22Rv1 (cell line): ENCODE measurements around the gene OARD1.

ENCODE experiments used
- H3K27ac ChIP-seq: fragments of 450-650 bp; 2 replicates; pipeline ENCODE4 v1.5.1; 2017
- ZFX ChIP-seq: fragments of 450-650 bp; IDR thresholded peaks from 2 replicates; pipeline ENCODE4 v1.6.1; 2017; ENCODE audit warnings: antibody characterized with exemption, borderline replicate concordance
- TF ChIP-seq, protein P1 (sequence below): fragments of 450-650 bp; IDR thresholded peaks from 2 replicates; pipeline ENCODE4 v1.5.1; 2017; ENCODE audit warnings: mild to moderate bottlenecking

OARD1 gene

DNA sequence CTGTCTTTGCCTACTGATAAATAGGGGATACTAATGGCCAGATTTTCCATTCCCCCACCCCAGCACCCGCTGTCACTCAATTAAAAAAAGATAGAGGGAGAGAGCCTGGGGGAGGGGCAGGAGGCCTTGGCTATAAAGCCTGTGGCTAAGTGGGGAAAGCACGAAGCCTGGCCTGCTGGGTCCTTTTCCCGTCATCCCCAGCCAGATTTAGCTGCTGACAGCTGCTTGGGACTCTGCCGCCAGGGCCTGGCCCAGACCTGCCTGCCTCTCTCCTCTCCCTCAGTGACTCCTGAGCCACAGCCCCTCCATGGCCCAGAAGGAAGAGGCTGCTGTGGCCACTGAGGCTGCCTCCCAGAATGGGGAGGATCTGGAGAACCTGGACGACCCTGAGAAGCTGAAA, 19.1 kb downstream of the OARD1 start, which contains the start of gene APOBEC2:
APOBEC2 (plus strand) TSS at position 162 of the 400 bp plus-strand sequence; CDS start at position 308, 146 bp downstream.
- no peak for TF ChIP-seq ZFX
- TF ChIP-seq, protein P1, sequence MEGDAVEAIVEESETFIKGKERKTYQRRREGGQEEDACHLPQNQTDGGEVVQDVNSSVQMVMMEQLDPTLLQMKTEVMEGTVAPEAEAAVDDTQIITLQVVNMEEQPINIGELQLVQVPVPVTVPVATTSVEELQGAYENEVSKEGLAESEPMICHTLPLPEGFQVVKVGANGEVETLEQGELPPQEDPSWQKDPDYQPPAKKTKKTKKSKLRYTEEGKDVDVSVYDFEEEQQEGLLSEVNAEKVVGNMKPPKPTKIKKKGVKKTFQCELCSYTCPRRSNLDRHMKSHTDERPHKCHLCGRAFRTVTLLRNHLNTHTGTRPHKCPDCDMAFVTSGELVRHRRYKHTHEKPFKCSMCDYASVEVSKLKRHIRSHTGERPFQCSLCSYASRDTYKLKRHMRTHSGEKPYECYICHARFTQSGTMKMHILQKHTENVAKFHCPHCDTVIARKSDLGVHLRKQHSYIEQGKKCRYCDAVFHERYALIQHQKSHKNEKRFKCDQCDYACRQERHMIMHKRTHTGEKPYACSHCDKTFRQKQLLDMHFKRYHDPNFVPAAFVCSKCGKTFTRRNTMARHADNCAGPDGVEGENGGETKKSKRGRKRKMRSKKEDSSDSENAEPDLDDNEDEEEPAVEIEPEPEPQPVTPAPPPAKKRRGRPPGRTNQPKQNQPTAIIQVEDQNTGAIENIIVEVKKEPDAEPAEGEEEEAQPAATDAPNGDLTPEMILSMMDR = no peak
- H3K27ac ChIP-seq = no peak within 1 kb of the TSS

DNA sequence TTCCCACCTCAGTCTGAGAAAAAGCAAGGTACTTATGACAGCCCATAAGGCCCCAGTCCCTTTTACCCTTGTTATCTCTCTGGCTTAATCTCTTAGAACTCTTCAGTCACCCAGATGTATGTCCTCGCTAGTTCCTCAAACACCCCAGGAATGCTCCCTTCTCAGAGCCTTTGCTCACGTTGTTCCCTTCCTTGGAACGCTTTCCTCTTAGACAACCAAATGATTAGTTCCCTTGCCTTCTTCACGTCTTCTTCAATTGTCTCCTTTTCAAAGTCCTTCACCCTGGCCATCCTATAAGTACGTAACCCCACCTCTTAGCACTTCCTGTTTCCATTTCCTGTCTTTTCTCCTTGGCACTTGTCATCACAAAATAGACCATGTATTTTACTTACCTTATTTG, 20.3 kb downstream of the OARD1 start:
- TF ChIP-seq, protein P1 = no peak
- TF ChIP-seq ZFX = no peak

DNA sequence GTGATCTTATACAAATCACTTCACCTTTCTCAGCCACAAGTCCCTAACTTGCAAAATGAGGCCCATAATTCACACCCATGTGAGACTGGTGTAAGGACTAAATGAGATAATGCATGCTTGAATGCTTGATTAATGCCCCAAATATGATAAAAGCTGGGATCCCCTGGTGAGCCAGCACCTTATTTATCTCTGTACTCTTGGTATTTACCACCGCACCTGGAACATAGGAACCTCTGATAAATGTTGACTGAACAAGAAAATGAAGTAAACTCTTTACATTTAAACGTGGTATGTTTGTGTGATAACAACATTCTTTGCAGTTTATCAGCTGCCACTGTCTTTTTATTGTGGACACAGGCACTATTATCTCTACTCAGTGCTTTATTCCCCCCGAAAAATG, 21.6 kb downstream of the OARD1 start:
- no peak overlapping the region for H3K27ac ChIP-seq
- TF ChIP-seq, protein P1 = no peak
- TF ChIP-seq ZFX = no peak

More for the DNA sequence above, 20.3 kb downstream of the OARD1 start:
- H3K27ac ChIP-seq = no peak overlapping the region

DNA sequence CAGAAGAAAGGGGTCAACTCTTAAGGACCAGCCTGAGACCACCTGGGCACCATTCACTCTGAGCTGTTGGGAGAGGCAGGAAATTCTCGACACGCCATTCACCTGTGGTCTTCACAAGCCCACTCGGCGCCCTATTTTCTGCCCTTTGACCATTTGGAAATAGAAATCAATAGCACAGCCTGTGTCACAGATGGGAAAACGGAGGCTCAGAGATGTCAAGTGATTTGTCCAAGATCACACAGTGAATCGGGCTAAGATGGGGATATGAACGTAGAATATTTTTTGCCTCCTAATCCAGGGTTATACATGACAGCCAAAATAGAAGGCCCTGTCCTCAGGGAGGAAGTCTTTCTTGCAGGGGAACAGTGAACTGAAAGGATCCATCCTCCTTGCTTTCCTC, 22.2 kb downstream of the OARD1 start:
- no peak overlapping the region for H3K27ac ChIP-seq
- no peak for TF ChIP-seq ZFX
- TF ChIP-seq, protein P1 = no peak

DNA sequence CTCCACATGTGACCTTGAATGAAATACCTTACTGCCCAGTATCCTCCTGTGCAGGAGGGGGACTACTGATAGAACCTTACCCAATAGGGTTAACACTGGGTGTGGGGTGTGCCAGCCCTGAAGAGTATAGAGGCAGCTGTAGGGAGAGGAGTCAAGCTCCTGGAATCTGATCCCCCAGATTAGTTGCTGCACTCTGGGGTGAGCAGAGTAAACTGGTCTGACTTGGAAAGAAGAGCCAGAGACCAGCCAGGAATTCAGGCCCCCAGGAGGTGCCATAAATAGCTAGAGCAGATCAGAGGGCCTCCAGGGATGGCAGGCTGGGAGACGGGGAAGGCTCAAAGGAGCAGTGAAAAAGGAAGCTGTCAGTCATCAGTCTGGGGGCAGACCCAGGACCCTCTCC, 22.6 kb downstream of the OARD1 start:
- TF ChIP-seq, protein P1 = no peak
- TF ChIP-seq ZFX = no peak
- H3K27ac ChIP-seq = no peak overlapping the region

DNA sequence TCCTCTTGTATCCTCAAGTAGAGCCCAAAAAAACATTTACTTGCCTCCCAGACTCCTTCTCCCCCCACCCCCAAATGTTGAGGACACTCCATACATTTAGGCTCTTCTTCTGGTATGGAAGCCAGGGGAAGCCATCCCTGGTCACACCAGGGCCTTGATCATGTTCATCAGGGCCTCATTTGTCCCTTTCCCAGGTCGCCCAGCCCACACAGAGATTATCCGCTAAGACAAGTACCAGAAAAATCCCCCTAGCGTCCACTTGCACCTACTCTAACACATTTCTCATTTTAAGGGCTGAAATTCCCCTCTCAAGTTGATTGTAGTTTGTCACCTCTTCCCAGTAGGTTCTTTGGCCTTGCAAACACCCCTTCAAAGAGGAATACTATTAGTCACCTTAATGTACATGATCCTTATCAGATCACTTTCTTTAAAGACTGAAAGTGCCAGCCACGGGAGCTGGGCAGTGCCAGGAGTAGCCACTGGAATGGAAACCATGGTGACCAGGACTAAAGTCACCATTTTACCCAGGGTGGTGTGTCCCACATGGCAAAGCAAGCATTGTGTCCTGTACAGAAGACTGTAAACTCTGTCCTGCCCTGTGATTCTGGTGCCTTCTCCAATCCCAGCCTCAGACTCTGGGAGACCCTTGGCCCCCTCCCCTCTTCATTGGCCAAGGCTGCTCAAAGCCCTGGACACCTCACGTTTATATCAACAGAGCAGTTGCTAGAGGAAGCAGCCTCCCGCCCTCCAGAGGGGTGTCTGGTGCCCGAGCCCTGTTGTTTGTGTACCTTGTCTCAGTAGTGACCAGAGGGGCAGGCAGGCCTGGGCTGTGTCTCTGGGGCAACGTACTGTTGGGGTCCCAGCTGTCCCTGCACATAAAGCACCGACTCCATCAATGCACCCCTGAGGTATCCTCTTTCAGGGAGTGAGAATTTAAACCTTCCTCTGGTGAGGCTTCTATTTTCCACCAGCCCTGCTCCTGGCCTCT, 24.1 kb downstream of the OARD1 start:
- TF ChIP-seq ZFX = no peak
- no peak overlapping the region for H3K27ac ChIP-seq

DNA sequence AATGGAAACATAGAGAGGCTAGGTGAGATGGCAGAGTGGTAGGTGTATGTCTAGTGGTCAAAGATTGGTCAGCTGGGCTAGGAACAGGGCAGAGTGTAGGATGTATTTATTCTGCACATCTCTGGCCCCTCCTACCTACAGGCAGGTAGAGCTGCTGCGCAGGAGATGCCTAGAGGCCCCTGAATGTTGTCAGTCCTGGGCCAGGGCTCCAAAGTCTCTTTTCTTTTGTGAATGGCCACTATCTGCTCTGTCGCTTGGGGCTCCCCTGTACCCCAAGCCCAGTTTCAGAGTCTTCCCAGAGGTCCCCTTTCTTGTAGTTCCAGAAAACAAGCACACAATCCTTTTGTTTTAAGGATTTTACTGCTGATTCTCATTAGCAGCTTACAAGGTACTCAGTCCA, 24.9 kb downstream of the OARD1 start:
- no peak for TF ChIP-seq ZFX
- TF ChIP-seq, protein P1 = no peak

More for the DNA sequence above, 24.9 kb downstream of the OARD1 start:
- H3K27ac ChIP-seq = no peak overlapping the region
